ENCODE results near the gene HSD17B2.

DNA sequence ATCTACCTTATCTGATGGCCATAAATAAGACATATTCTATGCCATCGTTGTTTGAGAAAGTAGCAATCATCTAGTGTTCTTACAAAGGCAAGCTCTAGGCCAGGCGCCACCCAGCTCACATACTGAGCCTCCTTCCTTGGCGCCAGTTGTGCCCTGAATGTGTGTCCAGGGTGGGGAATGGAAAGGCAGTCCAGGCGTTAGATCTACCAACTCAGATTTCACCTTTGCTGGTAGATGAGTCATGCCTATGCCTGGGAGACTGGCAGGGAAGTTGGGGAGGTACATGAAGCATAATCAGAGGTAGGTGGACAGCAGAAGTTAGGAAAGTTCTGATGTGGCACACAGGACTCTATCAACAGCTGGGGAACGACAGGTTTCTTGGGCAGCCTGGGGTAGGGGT lies 47.3 kb upstream of the HSD17B2 start:
- TF ChIP-seq, protein P1, sequence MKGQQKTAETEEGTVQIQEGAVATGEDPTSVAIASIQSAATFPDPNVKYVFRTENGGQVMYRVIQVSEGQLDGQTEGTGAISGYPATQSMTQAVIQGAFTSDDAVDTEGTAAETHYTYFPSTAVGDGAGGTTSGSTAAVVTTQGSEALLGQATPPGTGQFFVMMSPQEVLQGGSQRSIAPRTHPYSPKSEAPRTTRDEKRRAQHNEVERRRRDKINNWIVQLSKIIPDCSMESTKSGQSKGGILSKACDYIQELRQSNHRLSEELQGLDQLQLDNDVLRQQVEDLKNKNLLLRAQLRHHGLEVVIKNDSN (IDR thresholded peaks at IDR 0.05; ENCODE audit: borderline replicate concordance, low read depth), result no peak
- TF ChIP-seq PBX3 (IDR thresholded peaks at IDR 0.05), result no peak
- TF ChIP-seq CTCF (IDR thresholded peaks at IDR 0.05), result no peak
- no peak for TF ChIP-seq POLR2AphosphoS5 (IDR thresholded peaks at IDR 0.05; ENCODE audit: low read depth, low read length)
- no peak for TF ChIP-seq REST (IDR thresholded peaks at IDR 0.05; ENCODE audit: low read depth, low read length)

All from SK-N-SH (cell line).